WERI-Rb-1 (cell line): ENCODE data around the gene FGFR4.

Experiments
- DNase-seq: peaks from one replicate; pipeline ENCODE4 v3.0.0-alpha.2; 2020
- H3K27ac ChIP-seq: fragments of 250-450 bp; sonication (Bioruptor Pico); 2 replicates; pipeline ENCODE4 v1.5.1; 2020; ENCODE audit warnings: mild to moderate bottlenecking, moderate library complexity
- H3K27me3 ChIP-seq: fragments of 250-450 bp; sonication (Bioruptor Pico); 2 replicates; pipeline ENCODE4 v1.5.1; 2021; ENCODE audit warnings: mild to moderate bottlenecking, low read depth, moderate library complexity; ENCODE audit not compliant: insufficient read depth, severe bottlenecking
- H3K36me3 ChIP-seq: fragments of 250-450 bp; sonication (Bioruptor Pico); 2 replicates; pipeline ENCODE4 v1.5.1; 2020; ENCODE audit warnings: mild to moderate bottlenecking, moderate library complexity
- H3K4me3 ChIP-seq: 2 replicates; pipeline ENCODE4 v1.5.1; 2011; ENCODE audit warnings: low read depth, mild to moderate bottlenecking, control low read depth, low read length
- H3K9me3 ChIP-seq: fragments of 250-450 bp; sonication (Bioruptor Pico); 2 replicates; pipeline ENCODE4 v1.5.1; 2021; ENCODE audit warnings: mild to moderate bottlenecking, moderate library complexity; ENCODE audit not compliant: severe bottlenecking
- TF ChIP-seq, protein P1 (sequence below): IDR thresholded peaks from 2 replicates; pipeline ENCODE4 v1.5.1; 2011; ENCODE audit warnings: low read depth, mild to moderate bottlenecking, control low read depth, inconsistent platforms, low read length

The FGFR4 gene

DNA sequence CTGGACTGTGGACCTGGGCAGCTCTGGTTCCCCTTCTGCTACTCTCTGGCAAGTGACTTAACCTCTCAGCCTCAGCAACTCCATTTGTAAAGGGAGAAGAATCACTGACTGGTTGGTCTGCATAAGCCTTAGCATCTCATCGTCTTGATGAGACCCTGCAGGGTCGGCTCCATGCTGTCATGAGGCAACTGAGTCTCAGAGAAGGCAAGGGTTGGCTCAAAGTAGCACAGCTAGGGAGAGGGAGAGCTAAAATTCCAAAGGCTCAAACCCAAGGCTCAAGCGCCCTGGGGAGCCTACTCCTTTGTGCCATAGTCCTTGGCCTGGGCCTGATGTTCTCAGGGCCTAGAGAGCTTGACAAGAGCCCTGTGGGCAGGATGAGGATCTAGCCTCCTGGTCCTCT, 4.5 kb downstream of the FGFR4 start:
- TF ChIP-seq, protein P1, sequence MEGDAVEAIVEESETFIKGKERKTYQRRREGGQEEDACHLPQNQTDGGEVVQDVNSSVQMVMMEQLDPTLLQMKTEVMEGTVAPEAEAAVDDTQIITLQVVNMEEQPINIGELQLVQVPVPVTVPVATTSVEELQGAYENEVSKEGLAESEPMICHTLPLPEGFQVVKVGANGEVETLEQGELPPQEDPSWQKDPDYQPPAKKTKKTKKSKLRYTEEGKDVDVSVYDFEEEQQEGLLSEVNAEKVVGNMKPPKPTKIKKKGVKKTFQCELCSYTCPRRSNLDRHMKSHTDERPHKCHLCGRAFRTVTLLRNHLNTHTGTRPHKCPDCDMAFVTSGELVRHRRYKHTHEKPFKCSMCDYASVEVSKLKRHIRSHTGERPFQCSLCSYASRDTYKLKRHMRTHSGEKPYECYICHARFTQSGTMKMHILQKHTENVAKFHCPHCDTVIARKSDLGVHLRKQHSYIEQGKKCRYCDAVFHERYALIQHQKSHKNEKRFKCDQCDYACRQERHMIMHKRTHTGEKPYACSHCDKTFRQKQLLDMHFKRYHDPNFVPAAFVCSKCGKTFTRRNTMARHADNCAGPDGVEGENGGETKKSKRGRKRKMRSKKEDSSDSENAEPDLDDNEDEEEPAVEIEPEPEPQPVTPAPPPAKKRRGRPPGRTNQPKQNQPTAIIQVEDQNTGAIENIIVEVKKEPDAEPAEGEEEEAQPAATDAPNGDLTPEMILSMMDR = no peak
- Histone ChIP-seq H3K27ac (no peak overlapping the region), H3K27me3 (no peaks in the 10 kb centered on the region), H3K9me3 (no peaks in the 10 kb centered on the region), H3K4me3 (no peak overlapping the region), H3K36me3 (no peaks in the 10 kb centered on the region)
- DNase-seq = no peak

DNA sequence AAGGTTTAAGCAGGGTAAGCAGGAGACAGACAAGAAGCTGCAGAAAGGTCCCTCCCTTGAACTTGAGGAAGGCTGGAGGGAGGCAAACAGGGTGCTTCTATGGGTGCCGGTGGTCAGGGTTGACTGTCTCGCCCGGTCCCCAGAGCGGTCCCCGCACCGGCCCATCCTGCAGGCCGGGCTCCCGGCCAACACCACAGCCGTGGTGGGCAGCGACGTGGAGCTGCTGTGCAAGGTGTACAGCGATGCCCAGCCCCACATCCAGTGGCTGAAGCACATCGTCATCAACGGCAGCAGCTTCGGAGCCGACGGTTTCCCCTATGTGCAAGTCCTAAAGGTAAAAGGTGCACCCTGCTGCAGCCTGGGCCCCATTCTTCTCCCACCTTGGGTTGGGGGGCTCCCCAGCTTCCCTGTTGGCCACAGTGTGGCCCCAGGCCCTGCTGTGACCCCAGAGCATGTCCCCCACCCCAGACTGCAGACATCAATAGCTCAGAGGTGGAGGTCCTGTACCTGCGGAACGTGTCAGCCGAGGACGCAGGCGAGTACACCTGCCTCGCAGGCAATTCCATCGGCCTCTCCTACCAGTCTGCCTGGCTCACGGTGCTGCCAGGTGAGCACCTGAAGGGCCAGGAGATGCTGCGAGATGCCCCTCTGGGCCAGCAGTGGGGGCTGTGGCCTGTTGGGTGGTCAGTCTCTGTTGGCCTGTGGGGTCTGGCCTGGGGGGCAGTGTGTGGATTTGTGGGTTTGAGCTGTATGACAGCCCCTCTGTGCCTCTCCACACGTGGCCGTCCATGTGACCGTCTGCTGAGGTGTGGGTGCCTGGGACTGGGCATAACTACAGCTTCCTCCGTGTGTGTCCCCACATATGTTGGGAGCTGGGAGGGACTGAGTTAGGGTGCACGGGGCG, 5.7 kb downstream of the FGFR4 start:
- H3K36me3 ChIP-seq = no peaks in the 10 kb centered on the region
- TF ChIP-seq, protein P1 = no peak
- no peak overlapping the region for H3K27ac ChIP-seq
- no peak overlapping the region for H3K4me3 ChIP-seq
- H3K9me3 ChIP-seq = no peaks in the 10 kb centered on the region
- DNase-seq = no peak
- no peaks in the 10 kb centered on the region for H3K27me3 ChIP-seq

DNA sequence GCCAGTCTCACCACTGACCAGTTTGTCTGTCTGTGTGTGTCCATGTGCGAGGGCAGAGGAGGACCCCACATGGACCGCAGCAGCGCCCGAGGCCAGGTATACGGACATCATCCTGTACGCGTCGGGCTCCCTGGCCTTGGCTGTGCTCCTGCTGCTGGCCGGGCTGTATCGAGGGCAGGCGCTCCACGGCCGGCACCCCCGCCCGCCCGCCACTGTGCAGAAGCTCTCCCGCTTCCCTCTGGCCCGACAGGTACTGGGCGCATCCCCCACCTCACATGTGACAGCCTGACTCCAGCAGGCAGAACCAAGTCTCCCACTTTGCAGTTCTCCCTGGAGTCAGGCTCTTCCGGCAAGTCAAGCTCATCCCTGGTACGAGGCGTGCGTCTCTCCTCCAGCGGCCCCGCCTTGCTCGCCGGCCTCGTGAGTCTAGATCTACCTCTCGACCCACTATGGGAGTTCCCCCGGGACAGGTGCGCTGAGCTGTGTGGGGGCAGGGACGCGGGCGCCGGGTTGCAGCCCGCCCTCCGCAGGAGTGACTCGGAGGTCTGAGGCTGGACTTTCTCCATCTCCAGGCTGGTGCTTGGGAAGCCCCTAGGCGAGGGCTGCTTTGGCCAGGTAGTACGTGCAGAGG, 6.5 kb downstream of the FGFR4 start:
- H3K36me3 ChIP-seq = no peaks in the 10 kb centered on the region
- no peaks in the 10 kb centered on the region for H3K9me3 ChIP-seq
- H3K4me3 ChIP-seq = no peak overlapping the region
- TF ChIP-seq, protein P1 = no peak
- no peaks in the 10 kb centered on the region for H3K27me3 ChIP-seq
- H3K27ac ChIP-seq = no peak overlapping the region
- DNase-seq = no peak

DNA sequence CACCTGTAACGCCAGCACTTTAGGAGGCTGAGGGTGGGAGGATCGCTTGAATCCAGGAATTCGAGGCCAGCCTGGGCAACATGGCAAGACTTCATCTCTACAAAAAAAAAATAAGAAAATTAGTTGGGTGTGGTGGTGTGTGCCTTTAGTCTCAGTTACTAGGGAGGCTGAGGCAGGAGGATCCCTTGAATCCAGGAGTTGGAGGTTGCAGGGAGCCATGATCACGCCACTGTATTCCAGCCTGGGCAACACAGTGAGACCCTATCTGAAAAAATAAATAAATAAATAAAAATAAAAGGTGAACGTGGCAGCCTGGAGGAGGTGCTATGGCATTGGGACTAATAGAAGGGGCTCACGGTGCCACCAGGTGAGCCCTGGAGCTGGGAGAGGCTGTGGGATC, 7.1 kb downstream of the FGFR4 start:
- Histone ChIP-seq H3K36me3 (no peaks in the 10 kb centered on the region), H3K9me3 (no peaks in the 10 kb centered on the region), H3K27ac (no peak overlapping the region), H3K27me3 (no peaks in the 10 kb centered on the region), H3K4me3 (no peak overlapping the region)
- DNase-seq = no peak
- TF ChIP-seq, protein P1 = no peak

DNA sequence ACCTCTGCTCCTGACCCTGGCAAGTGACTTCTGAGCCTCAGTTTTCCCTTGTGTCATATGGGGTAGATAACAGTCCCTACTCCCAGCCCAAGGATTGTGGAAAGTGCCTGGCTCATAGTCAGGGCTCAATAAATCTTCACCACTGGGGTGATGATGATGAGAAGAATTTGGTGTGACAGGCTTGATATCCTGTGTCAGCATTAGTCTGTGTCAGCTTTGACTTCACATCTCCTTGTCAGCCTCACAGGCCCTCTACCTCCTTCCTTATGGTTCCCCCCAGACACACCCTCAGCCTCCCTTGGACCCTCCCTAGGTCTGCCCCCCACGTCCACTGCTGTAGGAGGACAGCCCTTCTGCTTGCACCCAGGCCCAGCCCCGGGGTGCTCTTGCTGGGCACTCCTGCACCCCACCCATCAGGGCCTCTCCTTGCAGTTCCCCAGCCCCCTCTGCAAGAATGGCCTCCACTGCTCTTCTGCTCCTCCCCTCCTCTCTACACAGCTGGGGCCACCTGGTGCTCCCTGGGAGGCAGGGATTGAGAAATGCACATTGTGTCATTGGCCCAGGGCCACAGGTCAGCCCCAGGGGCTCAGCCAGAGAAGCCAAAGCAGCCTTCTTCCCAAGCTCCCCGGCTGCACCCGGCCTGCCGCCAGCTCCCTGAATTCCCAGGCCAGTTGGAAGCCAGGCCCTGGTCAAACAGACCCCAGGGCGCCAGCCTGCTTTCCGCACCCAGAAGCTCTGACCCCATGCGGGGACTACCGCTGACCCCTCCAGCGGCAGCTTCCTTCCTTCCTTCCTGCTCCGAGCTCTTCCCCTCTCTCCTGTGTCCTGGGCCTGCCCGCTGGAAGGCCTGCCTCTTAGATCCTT, 7.7 kb downstream of the FGFR4 start:
- H3K36me3 ChIP-seq = no peaks in the 10 kb centered on the region
- no peak for DNase-seq

More for the DNA sequence above, 7.7 kb downstream of the FGFR4 start:
- TF ChIP-seq, protein P1 = no peak
- H3K9me3 ChIP-seq = no peaks in the 10 kb centered on the region
- no peak overlapping the region for H3K27ac ChIP-seq
- no peak overlapping the region for H3K4me3 ChIP-seq
- H3K27me3 ChIP-seq = no peaks in the 10 kb centered on the region
